Left forelimb (tissue), 1 donor: Measurements from ENCODE around the gene PAX6.
"Not testable (repeated sequence)": the region's sequence is repeated elsewhere in the genome, so short reads cannot be mapped to it uniquely, and the experiment has no call there.

ENCODE experiments used
- DNase-seq: peaks from one replicate; pipeline ENCODE4 v3.0.0-alpha.2; 2018; ENCODE audit warnings: low spot score

Gene PAX6

GRCh38 chr11:31767685-31768084, 43.4 kb downstream of the PAX6 start:
- no peak for DNase-seq

- no peak for DNase-seq
Observed at GRCh38 chr11:31767066-31767465, 44.1 kb downstream of the PAX6 start.

GRCh38 chr11:31764766-31765165, 46.4 kb downstream of the PAX6 start:
- DNase-seq, result no peak

- no peak for DNase-seq
Observed at GRCh38 chr11:31764261-31764660, 46.9 kb downstream of the PAX6 start.

GRCh38 chr11:31763296-31763695, 47.8 kb downstream of the PAX6 start:
- DNase-seq, result no peak

GRCh38 chr11:31761636-31762035, 49.5 kb downstream of the PAX6 start:
- DNase-seq, result no peak

GRCh38 chr11:31757260-31757835, 53.8 kb downstream of the PAX6 start:
- DNase-seq, result no peak

GRCh38 chr11:31747581-31747980, 63.5 kb downstream of the PAX6 start:
- no peak for DNase-seq

- not testable (repeated sequence) for DNase-seq
Observed at GRCh38 chr11:31740731-31741368, 70.3 kb downstream of the PAX6 start.

- no peak for DNase-seq
Observed at GRCh38 chr11:31740131-31740530, 71.0 kb downstream of the PAX6 start.
